HG02623 (cell line): ENCODE measurements around the gene RAB12.
"Not testable (repeated sequence)": the region's sequence is repeated elsewhere in the genome, so short reads cannot be mapped to it uniquely, and the experiment has no call there.

ENCODE experiments used
- ATAC-seq: cut with Tn5 transposase; IDR thresholded peaks from one replicate; pipeline ENCODE4 v1.9.1; 2021; ENCODE audit warnings: moderate library complexity; ENCODE audit not compliant: unreplicated experiment

Gene RAB12

DNA sequence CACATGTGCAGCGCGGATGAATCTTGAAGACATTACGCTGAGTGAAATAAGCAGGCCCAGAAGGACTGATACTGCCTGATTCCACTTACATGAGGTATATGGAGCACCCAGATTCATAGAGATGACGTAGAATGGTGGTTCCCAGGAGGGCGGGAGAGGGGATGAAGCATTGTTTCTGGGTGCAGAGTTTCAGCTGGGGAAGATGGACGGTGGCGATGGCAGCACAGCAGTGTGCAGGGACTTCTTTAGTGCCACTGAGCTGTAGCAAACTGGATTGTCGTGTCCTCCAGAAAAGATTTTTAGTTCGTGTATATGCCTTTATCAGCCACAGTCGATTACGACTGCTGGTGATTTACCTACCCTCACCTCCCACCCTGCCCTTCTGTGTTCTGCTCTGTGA, 30.5 kb downstream of the RAB12 start:
- ATAC-seq: no peak

DNA sequence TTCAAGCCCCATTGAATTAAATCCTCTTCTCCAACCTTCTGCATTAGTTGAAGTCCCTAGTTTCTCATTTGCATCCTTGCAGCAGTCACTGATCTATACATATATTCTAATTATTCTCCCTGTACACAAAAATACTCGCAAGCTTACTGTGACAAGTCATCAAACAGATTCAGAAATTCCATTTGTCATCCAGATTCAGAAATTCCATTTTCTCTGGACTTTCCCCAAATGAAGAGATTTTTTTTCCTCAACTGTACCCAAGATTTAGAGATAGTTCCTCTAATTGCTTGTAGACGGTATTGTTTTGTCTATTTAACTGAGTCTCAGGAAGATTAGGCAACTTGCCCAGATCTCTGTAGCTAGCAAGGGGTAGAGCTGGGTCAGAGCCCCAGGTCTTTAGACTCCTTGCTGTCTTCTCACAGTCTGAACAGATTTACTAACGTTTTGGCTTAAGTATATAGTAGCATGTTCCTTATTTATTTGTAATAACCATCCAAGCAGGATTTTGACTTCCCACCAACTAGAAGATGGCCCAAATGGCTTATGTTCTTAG, 34.2 kb downstream of the RAB12 start:
- no peak for ATAC-seq

DNA sequence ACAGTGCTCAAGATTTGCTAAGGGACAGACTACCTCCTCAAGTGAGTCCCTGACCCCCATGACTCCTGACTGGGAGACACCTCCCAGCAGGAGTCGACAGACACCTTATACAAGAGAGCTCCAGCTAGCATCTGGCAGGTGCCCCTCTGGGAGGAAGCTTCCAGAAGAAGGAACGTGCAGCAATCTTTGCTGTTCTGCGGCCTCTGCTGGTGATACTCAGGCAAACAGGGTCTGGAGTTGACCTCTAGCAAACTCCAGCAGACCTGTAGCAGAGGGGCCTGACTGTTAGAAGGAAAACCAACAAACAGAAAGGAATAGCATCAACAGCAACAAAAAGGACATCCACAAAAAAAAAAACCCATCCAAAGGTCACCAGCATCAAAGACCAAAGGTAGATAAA, 38.1 kb downstream of the RAB12 start:
- ATAC-seq: not testable (repeated sequence)

DNA sequence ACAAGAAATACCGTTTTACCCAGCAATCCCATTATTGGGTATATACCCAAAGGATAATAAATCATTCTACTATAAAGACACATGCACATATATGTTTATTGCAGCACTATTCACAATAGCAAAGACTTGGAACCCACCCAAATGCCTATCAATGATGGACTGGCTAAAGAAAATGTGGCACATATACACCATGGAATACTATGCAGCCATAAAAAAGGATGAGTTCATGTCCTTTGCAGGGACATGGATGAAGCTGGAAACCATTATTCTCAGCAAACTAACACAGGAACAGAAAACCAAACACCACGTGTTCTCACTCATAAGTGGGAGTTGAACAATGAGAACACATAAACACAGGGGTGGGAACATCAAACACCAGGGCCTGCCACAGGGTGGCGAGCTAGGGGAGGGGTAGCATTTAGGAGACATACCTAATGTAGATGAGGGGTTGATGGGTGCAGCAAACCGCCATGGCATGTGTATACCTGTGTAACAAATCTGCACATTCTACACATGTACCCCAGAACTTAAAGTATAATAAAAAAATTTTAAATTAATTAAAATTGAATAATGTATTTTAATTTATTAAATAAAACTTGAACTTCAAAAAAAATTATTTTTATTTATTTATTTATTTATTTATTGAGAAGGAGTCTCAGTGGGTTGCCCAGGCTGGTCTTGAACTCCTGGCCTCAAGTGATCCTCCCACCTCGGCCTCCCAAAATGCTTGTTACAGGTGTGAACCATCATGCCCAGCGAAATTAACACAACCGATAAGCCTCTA, 42.4 kb downstream of the RAB12 start:
- not testable (repeated sequence) for ATAC-seq

DNA sequence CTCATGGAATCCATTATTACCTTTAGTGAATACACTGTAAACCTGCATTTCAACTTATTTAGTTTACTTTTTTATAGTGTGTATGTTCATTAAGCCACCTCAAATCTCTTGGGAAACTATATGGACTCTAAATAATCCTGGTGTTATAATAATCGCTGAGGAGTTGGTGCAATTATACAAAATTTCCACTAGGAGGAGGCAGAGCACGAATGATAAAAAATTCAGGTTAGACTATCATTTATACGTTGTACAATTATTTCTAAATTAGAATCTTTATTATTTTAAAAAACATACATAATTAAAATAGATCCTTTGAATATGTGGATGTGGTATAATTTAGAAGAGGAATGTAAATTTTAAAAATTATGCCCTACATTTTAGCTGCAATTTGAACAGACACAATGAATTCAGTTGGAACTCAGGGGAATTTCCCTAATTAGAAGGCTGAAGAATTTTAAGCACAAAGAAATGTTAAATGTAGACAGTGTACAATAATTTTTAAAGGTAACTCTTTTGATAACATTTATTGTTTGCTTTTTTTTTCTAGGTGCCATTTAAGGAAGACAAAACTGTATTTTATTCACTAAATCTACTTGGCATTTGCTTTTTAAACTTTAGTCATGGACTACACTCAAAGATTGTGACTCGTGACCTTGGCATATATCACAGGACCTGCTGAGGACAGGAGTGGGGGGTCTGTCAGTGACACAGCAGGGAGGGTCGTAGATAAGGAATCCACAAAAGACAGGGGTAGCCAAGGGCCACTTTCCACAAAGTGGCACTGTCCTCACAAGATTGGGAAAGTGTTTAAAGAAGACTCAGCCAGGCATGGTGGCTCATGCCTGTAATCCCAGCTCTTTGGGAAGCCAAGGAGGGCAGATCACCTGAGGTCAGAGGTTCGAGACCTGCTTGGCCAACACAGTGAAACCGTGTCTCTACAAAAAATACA, 45.5 kb downstream of the RAB12 start:
- ATAC-seq: no peak

DNA sequence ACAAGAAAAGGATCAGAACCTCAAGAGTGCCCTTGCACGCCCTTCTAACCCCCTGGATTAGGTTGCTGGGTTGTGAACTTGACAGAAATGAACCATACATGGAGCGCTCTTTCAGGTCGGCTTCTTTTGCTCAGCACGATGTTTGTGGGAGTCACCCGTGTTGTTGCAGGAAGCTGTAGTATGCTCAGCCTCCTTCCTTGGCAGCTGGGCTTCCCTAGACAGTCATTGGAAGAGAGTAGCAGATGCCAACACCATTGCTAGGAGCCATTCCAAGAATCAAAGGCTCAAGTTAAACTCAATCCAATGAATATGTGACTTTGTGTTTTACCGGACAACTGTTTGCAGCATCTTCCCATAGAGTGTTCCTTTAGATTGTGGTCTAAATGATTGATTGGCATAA, 47.0 kb downstream of the RAB12 start:
- ATAC-seq: no peak

DNA sequence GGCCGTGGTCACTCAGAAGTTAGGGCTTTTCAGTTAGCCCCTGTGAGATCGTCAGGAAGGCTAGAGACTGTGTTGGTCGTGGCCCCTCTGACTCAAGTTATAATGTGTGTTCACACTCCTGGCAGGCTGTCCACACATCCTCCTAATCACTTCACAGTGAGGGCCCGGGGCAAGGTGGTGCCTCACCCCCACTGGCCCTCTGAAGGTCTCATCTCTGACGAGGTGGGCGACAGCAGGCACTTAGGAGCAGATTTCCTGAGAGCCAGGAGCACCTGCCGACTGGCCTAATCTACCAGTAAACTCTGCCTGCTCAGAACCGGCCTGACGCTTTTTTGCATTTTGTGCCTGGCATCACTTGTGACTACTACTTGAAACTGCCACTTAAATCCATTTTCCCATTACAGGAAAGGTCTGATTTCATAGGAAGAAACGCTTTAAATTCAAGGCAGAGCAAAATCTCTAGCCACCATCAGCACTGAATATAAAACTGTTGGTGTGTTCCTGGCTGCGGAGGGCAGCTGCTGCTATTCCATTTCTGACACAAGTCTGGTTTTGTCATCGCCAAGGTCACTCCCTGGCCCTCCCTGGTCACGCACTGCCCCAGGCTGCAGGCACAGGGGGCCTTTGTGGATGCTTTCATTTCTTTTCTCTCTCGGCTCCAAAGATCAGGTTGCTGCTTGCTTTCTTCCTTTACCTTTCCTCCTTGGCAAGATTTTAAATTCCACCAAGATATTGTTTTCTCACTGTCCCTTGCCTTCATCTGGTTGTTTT, 48.0 kb downstream of the RAB12 start:
- no peak for ATAC-seq

DNA sequence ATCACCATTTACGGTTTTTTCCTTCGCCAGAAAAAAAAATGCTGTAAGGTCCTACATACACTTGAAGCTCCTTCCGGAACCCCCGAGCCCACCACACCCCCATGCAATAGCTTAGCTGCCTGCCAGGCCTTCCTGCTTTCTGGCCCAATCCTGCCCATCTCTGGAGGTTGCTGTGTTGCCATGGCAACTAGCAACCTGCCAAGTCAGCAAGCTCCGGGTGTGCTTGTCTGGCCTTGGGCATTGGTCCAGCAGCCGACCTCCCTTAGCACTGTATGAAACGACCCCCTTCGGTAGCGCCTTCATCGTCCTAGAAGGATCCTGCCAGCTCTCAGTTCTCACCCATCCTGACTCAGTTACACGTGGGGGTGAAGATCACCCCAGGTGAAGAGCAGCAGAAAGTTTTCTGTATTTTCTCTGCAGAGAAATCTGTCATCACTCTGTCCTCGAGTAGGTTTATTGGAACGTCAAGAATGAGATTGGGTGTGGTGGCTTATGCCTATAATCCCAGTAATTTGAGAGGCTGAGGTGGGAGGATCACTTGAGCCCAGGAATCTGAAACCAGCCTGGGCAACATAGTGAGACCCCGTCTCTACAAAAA, 48.7 kb downstream of the RAB12 start:
- no peak for ATAC-seq

DNA sequence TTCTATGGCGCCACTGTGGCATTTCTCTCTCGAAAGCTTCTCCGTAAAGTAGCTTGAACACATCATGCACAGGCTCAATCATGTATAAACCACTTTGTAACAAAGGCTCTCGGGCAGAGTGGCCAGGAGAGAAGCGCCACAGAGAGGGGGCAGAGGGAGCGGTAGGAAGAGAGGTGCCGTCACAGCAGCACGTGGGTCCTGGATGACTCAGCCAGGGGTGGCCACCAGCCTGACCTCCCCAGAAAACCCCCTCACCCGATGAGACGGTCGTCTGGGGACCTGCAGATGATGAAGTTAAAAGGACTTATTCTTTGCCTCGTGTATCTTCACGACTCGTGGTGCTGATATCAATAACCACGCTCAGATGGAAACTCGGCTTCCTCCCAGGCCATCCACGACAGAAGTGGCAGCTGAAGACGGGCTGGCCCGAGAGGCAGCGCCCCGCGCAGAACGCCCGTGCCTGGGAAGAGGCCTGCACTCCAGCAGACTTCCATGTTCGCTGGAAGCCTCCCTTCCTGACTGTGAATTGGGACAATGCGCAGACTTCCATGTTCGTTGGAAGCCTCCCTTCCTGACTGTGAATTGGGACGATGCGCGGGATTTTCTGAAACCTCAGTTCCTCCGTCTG, 49.7 kb downstream of the RAB12 start:
- ATAC-seq: no peak

DNA sequence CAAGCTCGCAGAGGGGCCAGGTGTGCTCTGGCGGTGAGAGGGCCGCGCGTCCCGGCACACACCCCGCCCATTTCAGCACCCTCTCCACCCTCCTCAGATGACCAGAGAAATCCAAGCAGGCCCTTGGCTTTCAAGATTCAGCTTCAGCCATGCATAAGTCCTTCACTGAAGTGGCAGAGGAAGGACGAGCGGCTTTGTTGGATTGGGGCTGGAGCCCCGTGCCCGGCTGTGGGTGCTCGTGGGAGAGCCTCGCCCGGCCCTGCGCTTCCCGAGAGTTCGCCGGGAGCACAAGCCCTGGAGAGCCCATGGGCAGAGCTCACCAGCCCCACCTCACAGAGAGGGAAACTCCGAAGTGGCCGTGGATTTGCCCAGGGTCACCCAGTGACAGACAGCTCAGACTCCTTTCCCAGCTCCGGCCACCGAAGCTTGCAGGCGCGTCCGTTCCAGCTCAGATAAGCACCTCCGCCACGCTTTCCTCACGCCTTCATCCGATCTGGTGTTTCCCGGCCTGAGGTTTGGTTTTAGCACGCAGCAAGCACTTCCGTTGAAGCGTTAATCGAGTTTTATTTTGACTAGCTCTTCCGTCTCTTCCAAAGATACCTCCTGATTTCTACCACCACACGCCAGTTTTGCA, 50.5 kb downstream of the RAB12 start:
- ATAC-seq: no peak

DNA sequence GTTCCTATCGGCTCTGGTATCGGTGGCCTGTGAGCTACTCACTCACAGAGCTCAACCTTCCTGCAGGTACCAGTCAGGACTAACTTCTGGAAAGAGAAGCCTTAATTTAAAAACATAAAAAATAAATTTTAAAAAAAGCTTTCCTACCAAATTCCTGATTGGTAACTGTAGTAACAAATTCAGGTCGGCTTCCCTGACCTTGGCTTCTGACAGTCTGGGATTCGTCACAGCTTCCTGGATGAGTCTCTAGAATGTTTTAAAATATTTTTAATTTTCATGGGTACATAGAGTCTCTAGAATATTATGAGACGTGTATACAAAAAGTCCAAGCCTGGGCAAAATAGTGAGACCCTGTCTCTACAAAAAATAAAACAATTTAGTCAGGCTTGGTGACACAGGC, 51.1 kb downstream of the RAB12 start:
- ATAC-seq: no peak

DNA sequence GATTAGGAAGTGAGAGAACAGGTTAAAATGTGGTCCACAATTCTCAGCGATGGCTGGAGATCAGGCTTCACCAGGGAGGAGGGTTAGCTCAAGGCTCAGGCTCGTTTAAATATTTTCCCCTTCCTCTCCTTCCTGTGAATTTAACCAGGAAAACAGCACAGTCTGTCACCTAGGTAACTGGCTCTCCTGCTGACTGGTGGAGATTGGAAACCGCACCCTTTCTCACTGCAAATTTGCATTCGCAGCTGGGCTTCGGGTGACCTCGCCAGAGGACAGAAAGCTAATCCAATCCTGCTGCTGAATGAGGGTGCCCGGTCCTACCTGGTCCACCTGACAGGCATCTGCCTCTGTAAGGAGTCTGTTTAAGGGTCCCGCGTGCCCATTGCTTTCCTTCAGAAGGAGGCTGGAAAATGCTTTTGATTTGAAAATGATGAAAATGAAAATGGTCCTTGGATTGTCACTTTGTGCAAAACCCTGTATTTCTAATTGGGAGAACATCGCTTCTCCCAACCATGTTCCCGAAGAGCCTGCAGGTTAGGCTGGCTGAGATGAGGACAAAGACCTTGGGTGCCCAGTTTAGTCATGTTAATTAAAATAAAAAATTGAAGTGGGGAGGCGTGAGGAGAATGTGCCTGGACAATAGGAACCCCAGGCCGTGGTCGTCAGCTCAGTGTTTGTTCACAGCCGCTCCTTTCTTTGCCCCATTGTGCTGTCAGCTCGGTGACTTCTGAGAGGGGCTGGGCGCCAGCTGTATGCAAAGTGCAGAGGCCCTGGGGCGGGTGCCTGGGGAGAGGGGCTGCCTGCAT, 52.7 kb downstream of the RAB12 start:
- no peak for ATAC-seq

DNA sequence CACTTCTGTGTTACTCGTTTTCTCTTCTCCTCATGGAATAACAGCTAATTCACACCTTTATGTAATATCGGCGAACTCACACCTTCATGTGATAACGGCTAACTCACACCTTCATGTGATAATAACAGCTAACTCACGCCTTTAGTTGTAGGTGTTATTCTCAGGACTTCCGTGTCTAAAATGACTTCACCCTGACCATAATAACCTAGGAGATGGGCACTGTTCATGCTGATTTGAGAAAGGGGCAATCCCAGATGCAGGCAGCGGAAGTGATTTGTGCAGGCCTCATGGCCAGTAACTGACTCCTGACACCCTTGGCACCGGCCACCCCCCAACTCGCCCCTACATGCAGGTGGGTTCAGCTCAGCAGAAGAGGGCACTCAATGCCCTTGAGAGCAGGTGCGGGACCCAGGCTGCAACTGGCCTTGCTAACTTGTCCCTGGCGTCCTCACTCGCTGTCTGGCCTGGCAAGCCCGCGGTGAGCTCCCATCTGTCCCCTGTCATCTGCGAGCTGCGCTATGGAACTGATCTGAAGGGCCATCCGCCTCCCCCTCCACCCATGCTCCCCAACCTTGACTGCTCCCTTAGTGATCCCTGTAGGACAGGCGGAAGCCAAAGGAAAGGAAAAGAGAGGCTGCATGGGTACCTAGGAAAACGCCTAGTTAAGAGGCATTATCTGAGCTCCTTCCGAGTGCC, 53.5 kb downstream of the RAB12 start:
- ATAC-seq: no peak

DNA sequence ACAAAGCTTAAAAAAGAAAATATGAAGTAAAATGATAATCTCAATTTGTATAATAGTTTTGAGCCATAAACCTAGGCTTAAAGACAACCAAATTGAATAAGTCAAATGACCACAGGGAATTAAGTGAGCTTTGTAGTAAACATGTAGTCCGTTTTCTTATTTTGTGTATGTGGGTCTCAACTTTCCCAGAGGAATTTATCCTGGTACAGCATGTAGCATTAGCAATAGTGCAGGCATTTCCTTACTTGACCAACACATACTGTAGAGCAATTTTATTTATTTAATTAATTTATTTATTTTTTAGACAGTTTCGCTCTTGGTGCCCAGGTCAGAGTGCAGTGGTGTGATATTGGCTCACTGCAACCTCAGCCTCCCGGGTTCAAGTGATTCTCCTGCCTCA, 58.6 kb downstream of the RAB12 start:
- ATAC-seq: no peak

DNA sequence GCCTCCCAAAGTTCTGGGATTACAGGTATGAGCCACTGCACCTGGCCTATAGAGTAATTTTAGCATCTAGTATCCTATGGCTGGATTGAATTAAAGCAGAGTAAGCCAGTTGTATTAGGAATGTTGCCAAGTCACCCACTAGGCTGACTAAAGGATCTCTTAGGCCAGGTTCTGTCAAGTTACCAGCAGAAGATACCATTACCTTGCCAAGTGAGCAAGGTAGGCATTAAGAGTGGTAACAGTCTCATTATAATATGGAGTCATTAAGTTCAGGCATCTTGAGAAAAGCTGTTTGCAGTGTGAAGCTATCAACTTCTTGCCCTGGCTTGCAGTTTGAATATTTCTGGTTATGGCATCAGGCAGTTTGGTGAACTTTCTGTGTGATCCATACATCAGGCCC, 59.1 kb downstream of the RAB12 start:
- ATAC-seq: no peak

DNA sequence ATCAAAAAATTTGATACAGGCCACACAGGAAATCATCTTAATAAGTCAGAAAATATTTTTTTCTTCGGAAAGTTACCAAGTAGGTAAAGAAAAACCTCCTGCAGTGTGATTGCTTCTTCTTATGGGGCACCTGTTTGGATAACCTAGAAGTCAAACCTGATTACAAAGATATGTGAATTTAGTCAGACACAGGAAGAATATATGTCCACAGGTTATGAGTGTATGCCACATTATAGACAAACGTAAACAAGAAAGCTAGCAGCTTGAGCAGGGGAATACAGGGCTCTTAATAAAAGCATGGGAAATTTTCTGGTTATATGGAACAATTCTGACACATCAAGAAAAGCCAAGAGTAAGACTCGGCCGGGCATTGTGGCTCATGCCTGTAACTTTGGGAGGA, 60.3 kb downstream of the RAB12 start:
- ATAC-seq: no peak

DNA sequence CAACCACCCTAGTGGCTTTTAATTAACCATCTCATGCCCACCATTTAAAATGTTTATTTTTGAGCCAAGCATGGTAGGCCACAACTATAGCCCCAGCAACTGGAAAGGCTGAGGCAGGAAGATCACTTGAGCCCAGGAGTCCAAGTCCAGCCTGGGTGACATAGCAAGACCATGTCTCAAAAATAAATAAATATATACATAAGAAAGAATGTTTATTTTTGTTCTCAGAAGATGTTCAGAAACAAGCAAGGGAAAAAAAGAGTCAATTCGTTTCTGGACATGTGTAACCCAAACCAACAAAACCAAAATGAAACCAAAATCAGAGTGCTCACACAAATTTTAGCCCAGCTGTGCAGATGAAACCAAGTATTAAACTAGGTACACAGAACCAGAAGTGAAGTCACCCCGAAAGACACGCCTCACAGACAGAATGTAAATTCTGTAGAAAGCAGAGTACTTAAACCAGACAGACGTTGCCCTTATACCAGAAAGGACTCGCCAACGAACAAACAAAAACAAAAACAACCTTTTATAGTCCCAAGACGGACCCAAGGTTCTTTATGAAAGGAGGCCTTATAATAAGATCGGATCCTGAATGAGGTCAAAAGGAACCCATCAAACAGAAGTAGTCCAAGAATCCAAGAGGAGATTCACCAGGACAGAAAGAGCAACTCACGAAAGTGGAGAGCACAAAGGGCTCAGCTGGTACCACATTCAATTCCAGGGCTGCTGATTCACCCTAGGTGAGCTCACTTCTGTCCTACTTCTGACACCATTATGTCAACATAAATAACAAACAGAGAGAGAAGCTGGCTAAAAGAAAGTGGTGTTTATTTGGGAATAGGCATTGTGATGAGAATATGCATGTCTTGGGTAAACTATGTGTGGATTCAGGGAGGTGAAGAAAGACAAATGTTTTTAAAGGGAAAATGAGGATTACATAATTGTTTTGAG, 64.3 kb downstream of the RAB12 start:
- ATAC-seq: peak; percentile 87
